ENCODE data around the gene SLC4A2. TPM values are rescaled to one million over a fixed set of nuclear protein-coding genes. Genes with fewer than 3 reads are reported as not detected.

SLC4A2 gene
- polyA plus RNA-seq, 3 donors = 21.6 to 132 (median 23.8) TPM

DNA sequence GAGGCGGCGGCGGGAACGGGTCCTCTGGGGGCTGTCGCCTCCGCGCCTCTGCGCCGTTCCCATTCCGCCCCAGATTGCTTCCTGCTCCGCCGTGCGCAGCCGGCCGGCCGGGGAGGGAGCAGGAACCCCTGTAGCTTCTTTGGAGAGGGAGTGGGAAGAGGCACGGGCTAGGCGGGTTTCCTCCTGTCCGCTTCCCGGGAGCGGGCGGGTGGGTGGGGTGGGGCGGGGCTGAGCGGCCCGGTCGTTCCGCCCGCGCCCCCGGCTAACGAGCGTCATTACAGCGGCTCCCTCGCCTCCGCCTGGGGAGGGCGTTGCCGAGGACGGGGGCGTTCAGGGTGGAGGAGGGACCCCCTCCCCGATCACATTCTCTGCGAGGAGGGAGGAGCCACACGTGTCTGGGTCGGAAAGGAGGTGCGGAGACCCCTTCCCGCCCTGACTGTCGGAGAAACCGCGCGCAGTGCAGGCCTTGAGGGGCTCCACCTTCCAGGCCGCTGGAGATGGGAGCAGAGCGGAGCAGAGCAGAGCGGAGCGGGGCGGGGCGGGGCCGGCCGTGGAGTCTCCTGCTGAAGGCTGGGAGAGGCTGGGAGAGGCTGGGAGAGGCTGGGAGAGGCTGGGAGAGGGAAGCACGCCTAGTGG lies 66.6 kb downstream of the SLC4A2 start:
- no peaks in the 10 kb centered on the region for H3K9me3 ChIP-seq (replicated peaks in 1 of 2; ENCODE audit: control insufficient read depth in 1 of 2, insufficient read depth in 1 of 2, low read length in 2 of 2)
- H3K36me3 ChIP-seq (replicated peaks in 1 of 2; ENCODE audit: control insufficient read depth in 1 of 2, insufficient read depth in 2 of 2, low read length in 2 of 2) = peaks cover 53 to 87% of the 10 kb centered on the region in 2 donors
- no peaks in the 10 kb centered on the region for H3K4me1 Mint-ChIP-seq
- TF ChIP-seq, protein P1, sequence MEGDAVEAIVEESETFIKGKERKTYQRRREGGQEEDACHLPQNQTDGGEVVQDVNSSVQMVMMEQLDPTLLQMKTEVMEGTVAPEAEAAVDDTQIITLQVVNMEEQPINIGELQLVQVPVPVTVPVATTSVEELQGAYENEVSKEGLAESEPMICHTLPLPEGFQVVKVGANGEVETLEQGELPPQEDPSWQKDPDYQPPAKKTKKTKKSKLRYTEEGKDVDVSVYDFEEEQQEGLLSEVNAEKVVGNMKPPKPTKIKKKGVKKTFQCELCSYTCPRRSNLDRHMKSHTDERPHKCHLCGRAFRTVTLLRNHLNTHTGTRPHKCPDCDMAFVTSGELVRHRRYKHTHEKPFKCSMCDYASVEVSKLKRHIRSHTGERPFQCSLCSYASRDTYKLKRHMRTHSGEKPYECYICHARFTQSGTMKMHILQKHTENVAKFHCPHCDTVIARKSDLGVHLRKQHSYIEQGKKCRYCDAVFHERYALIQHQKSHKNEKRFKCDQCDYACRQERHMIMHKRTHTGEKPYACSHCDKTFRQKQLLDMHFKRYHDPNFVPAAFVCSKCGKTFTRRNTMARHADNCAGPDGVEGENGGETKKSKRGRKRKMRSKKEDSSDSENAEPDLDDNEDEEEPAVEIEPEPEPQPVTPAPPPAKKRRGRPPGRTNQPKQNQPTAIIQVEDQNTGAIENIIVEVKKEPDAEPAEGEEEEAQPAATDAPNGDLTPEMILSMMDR (IDR thresholded peaks at IDR 0.05) = no peak
- no peaks in the 10 kb centered on the region for H3K4me1 ChIP-seq (ENCODE audit: control insufficient read depth in 1 of 2, insufficient read depth in 2 of 2, low read length in 2 of 2)
- peaks cover 2 to 14% (median 3%) of the 10 kb centered on the region in 3 donors for H3K27me3 Mint-ChIP-seq (ENCODE audit: low read depth in 3 of 3)
- intact Hi-C loops (cut with micrococcal nuclease) = loop anchor here (2.0 kb wide), 2 partner anchors 47 to 177 kb away; no protein-coding TSS in a partner anchor
- no peaks in the 10 kb centered on the region for H3K79me2 ChIP-seq (ENCODE audit: insufficient read depth, low read length)
- peaks cover 0 to 2% (median 0%) of the 10 kb centered on the region in 7 donors for H3K9me3 Mint-ChIP-seq
- no peak overlapping the region for H3K4me3 ChIP-seq (replicated peaks in 1 of 3; ENCODE audit: low read depth in 2 of 3, low read length in 3 of 3)
- WGBS (ENCODE audit: insufficient coverage) = 95% methylated on average over 34 of the region's 58 CpGs
- peaks cover 68% of the 10 kb centered on the region for H4K20me1 ChIP-seq (ENCODE audit: insufficient read depth, low read length)
- H3K36me3 Mint-ChIP-seq = peaks cover 58 to 71% of the 10 kb centered on the region in 2 donors
- H2AFZ ChIP-seq (ENCODE audit: insufficient read depth, low read depth, low read length, poor library complexity, severe bottlenecking) = no peak overlapping the region
- no peak overlapping the region for H3K9ac ChIP-seq (ENCODE audit: insufficient read depth, low read length, poor library complexity, severe bottlenecking)
- no peak overlapping the region for H3K27ac ChIP-seq (ENCODE audit: low read depth in 1 of 2, low read length in 2 of 2)
- DNase-seq = no peak
- H3K4me3 Mint-ChIP-seq = peak overlapping the region in 1 of 2 donors; percentile 83
- no peak overlapping the region for H3K4me2 ChIP-seq (replicated peaks; ENCODE audit: extremely low read depth, low read length, poor library complexity, severe bottlenecking)
- H3K27me3 ChIP-seq (ENCODE audit: control insufficient read depth in 2 of 2, insufficient read depth in 2 of 2, low read length in 2 of 2) = no peaks in the 10 kb centered on the region
- no peak overlapping the region for H3K27ac Mint-ChIP-seq

Other genes starting within 250 kb of the SLC4A2 start
- gene AOC1, start 207.1 kb upstream of the SLC4A2 start, polyA plus RNA-seq = under 1 TPM in 2 of 3 donors, not detected in 1; 0.16 to 0.31 TPM
- not detected for gene KCNH2, start 81.3 kb upstream of the SLC4A2 start, polyA plus RNA-seq
- under 1 TPM; 0.26 to 0.72 (median 0.39) TPM for gene NOS3, start 68.6 kb upstream of the SLC4A2 start, polyA plus RNA-seq
- gene ATG9B, start 35.1 kb upstream of the SLC4A2 start, polyA plus RNA-seq = under 1 TPM in 2 of 3 donors, not detected in 1; 0.21 to 0.30 TPM
- gene ABCB8, start 31.1 kb upstream of the SLC4A2 start, polyA plus RNA-seq = 10 to 100 TPM in 1 of 3 donors, 1 to 10 TPM in 2; 9.3 to 19.9 (median 9.5) TPM
- 1 to 10 TPM in 1 of 3 donors, not detected in 2; 2.0 TPM for gene ASIC3, start 11.1 kb upstream of the SLC4A2 start, polyA plus RNA-seq
- gene CDK5, start 1.7 kb upstream of the SLC4A2 start, polyA plus RNA-seq = 10 to 100 TPM; 14.9 to 31.2 (median 24.9) TPM
- 100 to 1,000 TPM in 1 of 3 donors, 10 to 100 TPM in 2; 34.7 to 110 (median 38.6) TPM for gene FASTK, start 21.2 kb downstream of the SLC4A2 start, polyA plus RNA-seq
- gene TMUB1, start 23.9 kb downstream of the SLC4A2 start, polyA plus RNA-seq = 10 to 100 TPM; 17.4 to 28.2 (median 19.8) TPM
- 100 to 1,000 TPM in 1 of 3 donors, 1 to 10 TPM in 2; 6.4 to 133 (median 6.8) TPM for gene AGAP3, start 26.9 kb downstream of the SLC4A2 start, polyA plus RNA-seq
- gene GBX1, start 108.1 kb downstream of the SLC4A2 start, polyA plus RNA-seq = not detected
- gene ASB10, start 127.7 kb downstream of the SLC4A2 start, polyA plus RNA-seq = not detected
- gene H2BK1, start 150.9 kb downstream of the SLC4A2 start, polyA plus RNA-seq = not detected
- 10 to 100 TPM; 18.0 to 22.0 (median 21.1) TPM for gene ABCF2, start 167.6 kb downstream of the SLC4A2 start, polyA plus RNA-seq
- gene CHPF2, start 172.9 kb downstream of the SLC4A2 start, polyA plus RNA-seq = 10 to 100 TPM; 34.4 to 38.0 (median 36.0) TPM
- gene SMARCD3, start 189.1 kb downstream of the SLC4A2 start, polyA plus RNA-seq = 100 to 1,000 TPM; 104 to 183 (median 112) TPM

All from CD14-positive monocyte (primary cell).